Neutrophil (primary cell): ENCODE results near the gene VRK2.

Experiments
- H3K27ac ChIP-seq: fragments of 200-600 bp; sonication (generic); 2 replicates; pipeline ENCODE4 v1.5.1; 2016; ENCODE audit warnings: mild to moderate bottlenecking, moderate library complexity
- H3K27me3 ChIP-seq: fragments of 200-600 bp; sonication (generic); 2 replicates; pipeline ENCODE4 v1.6.0; 2016; ENCODE audit warnings: mild to moderate bottlenecking
- H3K36me3 ChIP-seq: fragments of 200-600 bp; sonication (generic); 2 replicates; pipeline ENCODE4 v1.5.1; 2017
- H3K4me1 ChIP-seq, 2 experiments: fragments of 200-600 bp in 1 of 2; sonication (generic) in 1 of 2; 1 replicate in 1 of 2; 2 replicates in 1 of 2; pipeline versions ENCODE4 v1.5.1 to v1.6.1; 2013 to 2016; ENCODE audit warnings: low read depth in 1 of 2, low read length in 1 of 2, mild to moderate bottlenecking in 1 of 2, moderate library complexity in 1 of 2; ENCODE audit not compliant: control insufficient read depth in 1 of 2, insufficient read depth in 1 of 2
- H3K4me3 ChIP-seq, 2 experiments: fragments of 200-600 bp in 1 of 2; sonication (generic) in 1 of 2; 1 replicate in 1 of 2; 2 replicates in 1 of 2; pipeline ENCODE4 v1.5.1; 2013 to 2016; ENCODE audit warnings: low read depth in 1 of 2, low read length in 1 of 2, mild to moderate bottlenecking in 1 of 2, moderate library complexity in 1 of 2
- H3K9me3 ChIP-seq: fragments of 200-600 bp; sonication (generic); 2 replicates; pipeline ENCODE4 v1.5.1; 2016
- TF ChIP-seq, protein P1 (sequence below): fragments of 200-600 bp; sonication (generic); IDR thresholded peaks from 2 replicates; pipeline ENCODE4 v1.5.1; 2016; ENCODE audit warnings: antibody characterized with exemption

VRK2 gene

DNA sequence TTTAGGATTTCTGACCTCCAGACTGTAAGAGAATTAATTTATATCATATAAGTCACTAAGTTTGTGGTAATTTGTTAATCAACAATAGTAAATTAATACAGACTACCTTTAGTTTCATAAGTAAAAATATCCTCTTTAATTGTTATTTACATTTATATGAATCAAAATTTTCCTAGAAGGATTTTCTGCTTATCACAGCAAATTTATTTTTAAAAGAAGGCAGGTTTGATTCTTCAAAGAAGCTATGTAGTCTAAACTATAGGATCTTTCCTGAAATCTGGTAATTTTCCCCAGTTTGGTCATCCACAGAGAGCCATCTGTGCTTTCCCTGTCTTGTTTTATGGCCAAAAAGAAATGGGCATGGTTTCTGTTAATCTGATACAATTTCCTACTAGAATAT, 13.1 kb upstream of the VRK2 start:
- Histone ChIP-seq H3K36me3 (no peaks in the 10 kb centered on the region), H3K9me3 (no peaks in the 10 kb centered on the region), H3K27ac (no peak overlapping the region), H3K4me3 (no peak overlapping the region), H3K27me3 (no peaks in the 10 kb centered on the region), H3K4me1 (no peaks in the 10 kb centered on the region)
- TF ChIP-seq, protein P1, sequence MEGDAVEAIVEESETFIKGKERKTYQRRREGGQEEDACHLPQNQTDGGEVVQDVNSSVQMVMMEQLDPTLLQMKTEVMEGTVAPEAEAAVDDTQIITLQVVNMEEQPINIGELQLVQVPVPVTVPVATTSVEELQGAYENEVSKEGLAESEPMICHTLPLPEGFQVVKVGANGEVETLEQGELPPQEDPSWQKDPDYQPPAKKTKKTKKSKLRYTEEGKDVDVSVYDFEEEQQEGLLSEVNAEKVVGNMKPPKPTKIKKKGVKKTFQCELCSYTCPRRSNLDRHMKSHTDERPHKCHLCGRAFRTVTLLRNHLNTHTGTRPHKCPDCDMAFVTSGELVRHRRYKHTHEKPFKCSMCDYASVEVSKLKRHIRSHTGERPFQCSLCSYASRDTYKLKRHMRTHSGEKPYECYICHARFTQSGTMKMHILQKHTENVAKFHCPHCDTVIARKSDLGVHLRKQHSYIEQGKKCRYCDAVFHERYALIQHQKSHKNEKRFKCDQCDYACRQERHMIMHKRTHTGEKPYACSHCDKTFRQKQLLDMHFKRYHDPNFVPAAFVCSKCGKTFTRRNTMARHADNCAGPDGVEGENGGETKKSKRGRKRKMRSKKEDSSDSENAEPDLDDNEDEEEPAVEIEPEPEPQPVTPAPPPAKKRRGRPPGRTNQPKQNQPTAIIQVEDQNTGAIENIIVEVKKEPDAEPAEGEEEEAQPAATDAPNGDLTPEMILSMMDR, result no peak

DNA sequence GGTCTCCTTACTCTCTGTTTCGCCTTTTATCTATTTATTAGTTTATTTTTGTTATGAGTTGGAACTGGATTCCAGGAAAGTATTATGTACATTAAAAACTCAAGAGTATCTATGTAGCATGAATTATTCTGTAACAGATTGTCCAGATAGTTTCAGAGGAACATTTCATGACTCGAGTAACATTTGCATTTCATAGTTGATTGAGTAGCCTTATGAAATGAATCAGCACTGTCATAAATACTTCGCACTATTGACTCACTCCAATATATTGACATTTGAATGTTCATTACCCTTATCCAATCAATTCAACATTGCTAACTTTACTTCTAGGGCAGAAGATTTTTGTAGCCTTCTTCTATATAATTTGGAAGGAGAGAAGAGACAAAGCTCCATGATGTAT, 11.3 kb upstream of the VRK2 start:
- H3K27ac ChIP-seq, result no peak overlapping the region
- H3K4me1 ChIP-seq, result peaks cover 6 to 10% of the 10 kb centered on the region in 2 experiments
- H3K36me3 ChIP-seq, result no peaks in the 10 kb centered on the region
- no peaks in the 10 kb centered on the region for H3K27me3 ChIP-seq
- TF ChIP-seq, protein P1, result no peak
- no peak overlapping the region for H3K4me3 ChIP-seq
- no peaks in the 10 kb centered on the region for H3K9me3 ChIP-seq

DNA sequence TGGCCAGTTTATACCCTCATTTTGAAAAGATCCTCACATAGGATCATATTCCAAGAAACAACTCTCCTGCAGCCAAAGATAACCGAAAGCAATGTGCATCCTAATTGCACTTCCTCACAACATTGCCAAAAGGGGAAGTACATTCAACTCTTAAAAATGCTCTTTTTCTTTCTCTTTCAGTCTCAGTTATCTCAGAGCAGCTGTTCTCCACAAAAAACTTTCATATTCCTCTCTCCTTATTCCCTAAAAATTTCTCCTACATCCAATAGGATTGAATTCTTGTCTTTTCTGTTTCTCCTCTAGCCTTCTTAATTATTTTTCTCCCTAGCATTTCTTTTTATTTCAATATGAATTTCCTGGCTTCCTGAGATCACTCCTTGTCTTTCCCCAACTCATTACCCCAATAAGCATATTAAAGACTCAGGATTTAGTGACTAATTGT, 7.4 kb upstream of the VRK2 start:
- Histone ChIP-seq H3K27me3 (no peaks in the 10 kb centered on the region), H3K27ac (peak overlapping the region; percentile 61), H3K9me3 (no peaks in the 10 kb centered on the region), H3K36me3 (no peaks in the 10 kb centered on the region), H3K4me3 (peak overlapping the region in 1 of 2 experiments; percentile 10), H3K4me1 (peaks cover 6 to 10% of the 10 kb centered on the region in 2 experiments)
- TF ChIP-seq, protein P1, result no peak

DNA sequence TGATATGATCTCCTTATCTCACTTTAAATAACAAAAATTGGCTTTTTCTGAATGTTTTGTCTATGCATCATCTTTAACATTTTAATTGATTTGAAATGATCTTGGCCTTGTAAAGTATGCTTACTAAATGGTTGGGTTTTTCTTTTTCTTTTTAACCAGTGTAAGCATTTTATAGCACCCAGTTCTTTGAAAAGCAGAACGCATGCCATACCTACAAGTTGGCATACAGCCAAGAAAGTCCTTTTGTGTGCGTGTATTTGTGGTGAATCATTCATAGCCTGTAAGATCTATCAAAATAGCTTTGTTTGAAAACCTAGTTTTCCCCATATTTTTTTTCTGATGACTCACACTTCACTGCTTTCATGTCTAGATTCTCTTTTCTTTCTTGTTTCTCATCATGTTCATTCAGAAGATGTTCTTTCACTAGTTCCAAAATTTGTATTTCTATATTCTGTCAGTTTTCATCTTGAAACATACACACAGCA, 4.1 kb upstream of the VRK2 start:
- Histone ChIP-seq H3K27me3 (no peaks in the 10 kb centered on the region), H3K4me3 (no peak overlapping the region), H3K27ac (no peak overlapping the region), H3K4me1 (peaks cover 23 to 28% of the 10 kb centered on the region in 2 experiments), H3K9me3 (no peaks in the 10 kb centered on the region), H3K36me3 (no peaks in the 10 kb centered on the region)
- TF ChIP-seq, protein P1, result no peak

DNA sequence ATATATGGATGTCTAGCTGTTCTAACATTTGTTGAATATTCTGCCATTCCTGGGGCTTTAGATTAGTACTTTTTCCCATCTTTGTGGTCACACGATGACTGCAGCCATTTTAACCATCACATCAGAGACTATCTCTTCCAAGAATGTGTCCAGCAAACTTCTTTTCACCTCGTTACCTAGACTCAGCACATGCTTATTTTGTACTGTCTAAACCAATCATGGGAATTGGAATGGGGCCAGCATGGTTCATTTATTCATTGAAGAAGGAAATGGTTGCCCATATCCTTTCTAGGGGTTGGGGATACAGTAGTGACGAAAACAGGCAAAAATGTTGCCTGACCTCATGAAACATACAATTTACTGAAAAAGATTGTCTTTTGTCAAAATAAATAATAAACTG, 2.5 kb upstream of the VRK2 start:
- no peaks in the 10 kb centered on the region for H3K27me3 ChIP-seq
- H3K4me1 ChIP-seq, result peaks cover 23 to 29% of the 10 kb centered on the region in 2 experiments
- TF ChIP-seq, protein P1, result no peak
- H3K9me3 ChIP-seq, result no peaks in the 10 kb centered on the region
- H3K4me3 ChIP-seq, result no peak overlapping the region
- no peaks in the 10 kb centered on the region for H3K36me3 ChIP-seq
- H3K27ac ChIP-seq, result no peak overlapping the region
